HepG2 (cell line): ENCODE results near the gene SEMA3F. TPM values are rescaled to one million over a fixed set of nuclear protein-coding genes. Genes with fewer than 3 reads are reported as not detected.

Experiments
- CREB1 ChIP-seq, 2 experiments: fragments of 450-650 bp in 1 of 2; IDR thresholded peaks; 2 replicates each; pipeline ENCODE4 v1.6.1; 2016 to 2017; ENCODE audit warnings: control low read depth in 1 of 2, mild to moderate bottlenecking in 1 of 2, missing compliant biosample characterization in 1 of 2, missing genetic modification characterization in 1 of 2
- DR1 ChIP-seq: sonication (generic); formaldehyde crosslinking; IDR thresholded peaks from 2 replicates; pipeline ENCODE4 v1.8.0; 2021; ENCODE audit warnings: mild to moderate bottlenecking, missing genetic modification reagents, inconsistent platforms
- GATAD1 ChIP-seq: IDR thresholded peaks from 2 replicates; pipeline ENCODE4 v1.6.1; 2016; ENCODE audit warnings: missing genetic modification reagents, missing compliant biosample characterization
- GLI4 ChIP-seq: sonication (generic); formaldehyde crosslinking; IDR thresholded peaks from 2 replicates; pipeline ENCODE4 v1.5.1; 2020; ENCODE audit warnings: missing genetic modification reagents, mild to moderate bottlenecking, moderate library complexity, borderline replicate concordance
- GZF1 ChIP-seq: sonication (generic); formaldehyde crosslinking; IDR thresholded peaks from 2 replicates; pipeline ENCODE4 v1.5.1; 2020; ENCODE audit warnings: mild to moderate bottlenecking, missing genetic modification reagents
- MAZ ChIP-seq, 2 experiments: sonication (generic) in 1 of 2; formaldehyde crosslinking in 1 of 2; IDR thresholded peaks; 2 replicates each; pipeline versions ENCODE4 v1.5.0 to v1.6.1; 2012 to 2020; ENCODE audit warnings: low read depth in 2 of 2, mild to moderate bottlenecking in 2 of 2, borderline replicate concordance in 1 of 2, improper control_type of control experiment in 1 of 2, low read length in 1 of 2, missing genetic modification reagents in 1 of 2, moderate library complexity in 1 of 2
- NFE2L1 ChIP-seq: sonication (generic); formaldehyde crosslinking; IDR thresholded peaks from 2 replicates; pipeline ENCODE4 v1.4.0; 2020; ENCODE audit warnings: missing genetic modification reagents, mild to moderate bottlenecking, borderline replicate concordance
- PITX1 ChIP-seq: sonication (generic); formaldehyde crosslinking; IDR thresholded peaks from 2 replicates; pipeline ENCODE4 v1.5.1; 2020; ENCODE audit warnings: mild to moderate bottlenecking, missing genetic modification reagents
- POLR2AphosphoS5 ChIP-seq: IDR thresholded peaks from 2 replicates; pipeline ENCODE4 v1.6.1; 2012; ENCODE audit warnings: low read depth, low read length
- TCF12 ChIP-seq, 2 experiments: fragments of 450-650 bp in 1 of 2; sonication (generic) in 1 of 2; formaldehyde crosslinking in 1 of 2; IDR thresholded peaks; 2 replicates each; pipeline versions ENCODE4 v1.6.1 to v1.8.0; 2017 to 2022; ENCODE audit warnings: antibody characterized with exemption in 1 of 2, mild to moderate bottlenecking in 1 of 2, missing genetic modification reagents in 1 of 2, moderate library complexity in 1 of 2
- ZKSCAN8 ChIP-seq: IDR thresholded peaks from 2 replicates; pipeline ENCODE4 v1.6.1; 2016; ENCODE audit warnings: borderline replicate concordance, missing genetic modification reagents, missing compliant biosample characterization
- ZMYM2 ChIP-seq: sonication (generic); formaldehyde crosslinking; IDR thresholded peaks from 2 replicates; pipeline ENCODE4 v1.8.0; 2022; ENCODE audit warnings: mild to moderate bottlenecking, missing genetic modification reagents
- ZNF232 ChIP-seq: sonication (generic); formaldehyde crosslinking; IDR thresholded peaks from 2 replicates; pipeline ENCODE4 v1.4.0; 2020; ENCODE audit warnings: missing genetic modification reagents, borderline replicate concordance
- ZNF253 ChIP-seq: sonication (generic); formaldehyde crosslinking; IDR thresholded peaks from 2 replicates; pipeline ENCODE4 v1.8.0; 2022; ENCODE audit warnings: mild to moderate bottlenecking, missing genetic modification reagents, borderline replicate concordance
- ZNF292 ChIP-seq: sonication (generic); formaldehyde crosslinking; IDR thresholded peaks from 2 replicates; pipeline ENCODE4 v1.8.1; 2022; ENCODE audit warnings: mild to moderate bottlenecking, low read depth, missing genetic modification reagents, borderline replicate concordance
- ZNF501 ChIP-seq: sonication (generic); formaldehyde crosslinking; IDR thresholded peaks from 2 replicates; pipeline ENCODE4 v1.5.1; 2020; ENCODE audit warnings: mild to moderate bottlenecking, moderate library complexity, missing genetic modification reagents
- ZNF713 ChIP-seq: sonication (generic); formaldehyde crosslinking; IDR thresholded peaks from 2 replicates; pipeline ENCODE4 v1.4.0; 2020; ENCODE audit warnings: mild to moderate bottlenecking, missing genetic modification reagents
- ZNF773 ChIP-seq: sonication (generic); formaldehyde crosslinking; IDR thresholded peaks from 2 replicates; pipeline ENCODE4 v1.4.0; 2020; ENCODE audit warnings: missing genetic modification reagents, borderline replicate concordance
- polyA plus RNA-seq, 8 experiments: library from polyadenylated mRNA; depleted of rRNA in 3 of 8; stranded (reverse) in 7 of 8; unstranded in 1 of 8; fragments of >200 nt; fragmentation: Illumina TruSeq in 4 of 8; extraction: Trizol in 4 of 8; gene quantifications; 2 replicates each; pipeline versions ENCODE4 v1.2.1 to v1.2.3, GENCODE V29; 2011 to 2016; ENCODE audit warnings: low read depth in 4 of 8, missing spikeins in 1 of 8, mixed read lengths in 1 of 8; ENCODE audit not compliant: insufficient read depth in 1 of 8
- total RNA-seq, 5 experiments: library from RNA; depleted of rRNA; stranded (reverse); fragments of >200 nt; fragmentation: Illumina TruSeq; extraction: Trizol; gene quantifications; 2 replicates each; pipeline ENCODE4 v1.2.3, GENCODE V29; 2016; ENCODE audit warnings: low read depth in 1 of 5
- TF ChIP-seq, protein P1 (sequence below): sonication (generic); formaldehyde crosslinking; IDR thresholded peaks from 2 replicates; pipeline ENCODE4 v1.4.0; 2020; ENCODE audit warnings: mild to moderate bottlenecking, missing genetic modification reagents
- TF ChIP-seq, protein P2 (sequence below): sonication (generic); formaldehyde crosslinking; IDR thresholded peaks from 2 replicates; pipeline ENCODE4 v1.9.0; 2022; ENCODE audit warnings: low read depth, missing genetic modification reagents
- TF ChIP-seq, protein P3 (sequence below): IDR thresholded peaks from 2 replicates; pipeline ENCODE4 v1.6.1; 2016; ENCODE audit warnings: mild to moderate bottlenecking
- TF ChIP-seq, protein P4 (sequence below): sonication (generic); formaldehyde crosslinking; IDR thresholded peaks from 2 replicates; pipeline ENCODE4 v1.4.0; 2020; ENCODE audit warnings: missing genetic modification reagents, borderline replicate concordance

The SEMA3F gene
- total and polyA plus RNA-seq, 2 of the 13 experiments (the other 11 are each of a cell fraction or from before 2014, with no cell fraction given), result 7.6 to 17.2 TPM

DNA sequence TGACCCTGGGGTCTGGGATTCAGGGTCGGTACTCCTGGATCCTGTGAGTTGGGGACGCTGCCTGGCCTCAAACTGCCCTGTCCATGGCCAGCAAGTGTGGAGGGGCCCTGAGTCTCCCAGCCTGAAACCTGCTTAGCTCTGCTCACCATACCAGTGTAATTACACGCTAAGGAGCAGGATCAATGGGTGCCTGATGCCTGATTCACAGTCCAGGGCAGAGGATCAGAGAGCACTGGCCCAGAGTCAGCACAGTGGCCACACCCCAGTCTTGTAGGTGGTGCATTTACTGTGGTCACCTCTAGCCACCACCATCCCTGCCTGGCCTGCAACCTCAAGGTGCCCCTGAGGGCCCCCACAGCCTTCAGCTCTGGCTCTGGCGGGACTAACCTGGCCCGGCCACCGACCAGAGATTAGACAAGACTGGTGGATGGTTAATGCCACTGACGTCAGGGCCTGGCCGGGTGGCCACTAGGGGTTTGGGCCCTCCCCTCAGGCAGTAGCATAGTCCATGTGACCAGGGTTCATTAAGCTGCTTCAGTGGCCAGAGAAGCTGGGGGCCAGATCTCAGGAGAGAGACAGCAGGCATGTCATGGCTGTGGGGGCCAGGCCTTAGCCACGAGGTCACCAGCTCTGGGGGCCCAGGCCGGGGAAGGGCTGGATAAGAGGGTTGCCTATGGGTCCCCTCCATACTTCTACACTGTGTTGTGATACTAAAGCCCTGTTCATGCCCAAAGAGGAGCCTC lies 46.6 kb downstream of the SEMA3F start (continued):
- TF ChIP-seq, protein P1, sequence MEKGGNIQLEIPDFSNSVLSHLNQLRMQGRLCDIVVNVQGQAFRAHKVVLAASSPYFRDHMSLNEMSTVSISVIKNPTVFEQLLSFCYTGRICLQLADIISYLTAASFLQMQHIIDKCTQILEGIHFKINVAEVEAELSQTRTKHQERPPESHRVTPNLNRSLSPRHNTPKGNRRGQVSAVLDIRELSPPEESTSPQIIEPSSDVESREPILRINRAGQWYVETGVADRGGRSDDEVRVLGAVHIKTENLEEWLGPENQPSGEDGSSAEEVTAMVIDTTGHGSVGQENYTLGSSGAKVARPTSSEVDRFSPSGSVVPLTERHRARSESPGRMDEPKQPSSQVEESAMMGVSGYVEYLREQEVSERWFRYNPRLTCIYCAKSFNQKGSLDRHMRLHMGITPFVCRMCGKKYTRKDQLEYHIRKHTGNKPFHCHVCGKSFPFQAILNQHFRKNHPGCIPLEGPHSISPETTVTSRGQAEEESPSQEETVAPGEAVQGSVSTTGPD (CRISPR knock-in tag), result peak; percentile 24; the same call in 1 of the 2 replicates
- TF ChIP-seq ZMYM2, result 0 out of 2 replicates have a peak, but pooled peaks have one; percentile 38
- TF ChIP-seq ZNF713 (CRISPR knock-in tag), result 0 out of 2 replicates have a peak, but pooled peaks have one; percentile 56
- TF ChIP-seq, protein P2, sequence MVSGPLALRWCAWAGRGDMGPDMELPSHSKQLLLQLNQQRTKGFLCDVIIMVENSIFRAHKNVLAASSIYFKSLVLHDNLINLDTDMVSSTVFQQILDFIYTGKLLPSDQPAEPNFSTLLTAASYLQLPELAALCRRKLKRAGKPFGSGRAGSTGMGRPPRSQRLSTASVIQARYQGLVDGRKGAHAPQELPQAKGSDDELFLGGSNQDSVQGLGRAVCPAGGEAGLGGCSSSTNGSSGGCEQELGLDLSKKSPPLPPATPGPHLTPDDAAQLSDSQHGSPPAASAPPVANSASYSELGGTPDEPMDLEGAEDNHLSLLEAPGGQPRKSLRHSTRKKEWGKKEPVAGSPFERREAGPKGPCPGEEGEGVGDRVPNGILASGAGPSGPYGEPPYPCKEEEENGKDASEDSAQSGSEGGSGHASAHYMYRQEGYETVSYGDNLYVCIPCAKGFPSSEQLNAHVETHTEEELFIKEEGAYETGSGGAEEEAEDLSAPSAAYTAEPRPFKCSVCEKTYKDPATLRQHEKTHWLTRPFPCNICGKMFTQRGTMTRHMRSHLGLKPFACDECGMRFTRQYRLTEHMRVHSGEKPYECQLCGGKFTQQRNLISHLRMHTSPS (CRISPR knock-in tag), result peak; percentile 87
- TF ChIP-seq ZKSCAN8 (CRISPR knock-in tag), result peak; percentile 38; the same call in 1 of the 2 replicates
- TF ChIP-seq ZNF253 (CRISPR knock-in tag), result no peak
- 0 out of 2 replicates have a peak, but pooled peaks have one; percentile 83 for TF ChIP-seq ZNF232 (CRISPR knock-in tag)
- TF ChIP-seq PITX1 (CRISPR knock-in tag), result peak; percentile 87
- TF ChIP-seq, protein P3, sequence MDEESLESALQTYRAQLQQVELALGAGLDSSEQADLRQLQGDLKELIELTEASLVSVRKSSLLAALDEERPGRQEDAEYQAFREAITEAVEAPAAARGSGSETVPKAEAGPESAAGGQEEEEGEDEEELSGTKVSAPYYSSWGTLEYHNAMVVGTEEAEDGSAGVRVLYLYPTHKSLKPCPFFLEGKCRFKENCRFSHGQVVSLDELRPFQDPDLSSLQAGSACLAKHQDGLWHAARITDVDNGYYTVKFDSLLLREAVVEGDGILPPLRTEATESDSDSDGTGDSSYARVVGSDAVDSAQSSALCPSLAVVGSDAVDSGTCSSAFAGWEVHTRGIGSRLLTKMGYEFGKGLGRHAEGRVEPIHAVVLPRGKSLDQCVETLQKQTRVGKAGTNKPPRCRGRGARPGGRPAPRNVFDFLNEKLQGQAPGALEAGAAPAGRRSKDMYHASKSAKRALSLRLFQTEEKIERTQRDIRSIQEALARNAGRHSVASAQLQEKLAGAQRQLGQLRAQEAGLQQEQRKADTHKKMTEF, result peak; percentile 68
- TF ChIP-seq ZNF292, result peak; percentile 75; the same call in 1 of the 2 replicates
- TF ChIP-seq TCF12 (IDR thresholded peaks at IDR 0.05), result no peak
- TF ChIP-seq TCF12 (CRISPR knock-in tag; IDR thresholded peaks at IDR 0.05), result no peak
- peak; percentile 90 for TF ChIP-seq DR1 (CRISPR knock-in tag)
- no peak for TF ChIP-seq NFE2L1 (CRISPR knock-in tag)
- TF ChIP-seq GLI4 (CRISPR knock-in tag), result no peak
- TF ChIP-seq MAZ (IDR thresholded peaks at IDR 0.05; ENCODE audit: borderline replicate concordance, low read depth, low read length), result no peak
- peak; percentile 56; the same call in 1 of the 2 replicates for TF ChIP-seq MAZ (CRISPR knock-in tag; IDR thresholded peaks at IDR 0.05; ENCODE audit: low read depth)
- TF ChIP-seq CREB1 (IDR thresholded peaks at IDR 0.05), result peak; percentile 83
- TF ChIP-seq CREB1 (CRISPR knock-in tag; IDR thresholded peaks at IDR 0.05), result no peak
- TF ChIP-seq GZF1 (CRISPR knock-in tag), result no peak
- TF ChIP-seq, protein P4, sequence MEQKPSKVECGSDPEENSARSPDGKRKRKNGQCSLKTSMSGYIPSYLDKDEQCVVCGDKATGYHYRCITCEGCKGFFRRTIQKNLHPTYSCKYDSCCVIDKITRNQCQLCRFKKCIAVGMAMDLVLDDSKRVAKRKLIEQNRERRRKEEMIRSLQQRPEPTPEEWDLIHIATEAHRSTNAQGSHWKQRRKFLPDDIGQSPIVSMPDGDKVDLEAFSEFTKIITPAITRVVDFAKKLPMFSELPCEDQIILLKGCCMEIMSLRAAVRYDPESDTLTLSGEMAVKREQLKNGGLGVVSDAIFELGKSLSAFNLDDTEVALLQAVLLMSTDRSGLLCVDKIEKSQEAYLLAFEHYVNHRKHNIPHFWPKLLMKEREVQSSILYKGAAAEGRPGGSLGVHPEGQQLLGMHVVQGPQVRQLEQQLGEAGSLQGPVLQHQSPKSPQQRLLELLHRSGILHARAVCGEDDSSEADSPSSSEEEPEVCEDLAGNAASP (CRISPR knock-in tag), result 0 out of 2 replicates have a peak, but pooled peaks have one; percentile 11
- no peak for TF ChIP-seq ZNF773 (CRISPR knock-in tag)
- TF ChIP-seq ZNF501, result peak; percentile 67
- peak; percentile 79 for TF ChIP-seq POLR2AphosphoS5
- no peak for TF ChIP-seq GATAD1 (CRISPR knock-in tag)
